DND-41 (cell line): ENCODE results near the gene EML1.

ENCODE experiments used
- ATAC-seq: fragments of 200-7000 bp; cut with Tn5 transposase; 3 replicates; pipeline ENCODE4 v1.9.1; 2021; ENCODE audit warnings: low read depth; ENCODE audit not compliant: insufficient read depth
- DNase-seq: peaks from one replicate; pipeline ENCODE4 v3.0.0-alpha.2; 2020
- H2AFZ ChIP-seq: 2 replicates; pipeline ENCODE4 v1.6.0; 2012; ENCODE audit warnings: low read depth, low read length
- H3K27ac ChIP-seq: 2 replicates; pipeline ENCODE4 v1.5.1; 2012; ENCODE audit warnings: low read length, inconsistent platforms
- H3K27me3 ChIP-seq: fragments of 200-600 bp; sonication (generic); 2 replicates; pipeline ENCODE4 v1.6.0; 2012; ENCODE audit warnings: low read length, mild to moderate bottlenecking, inconsistent platforms; ENCODE audit not compliant: insufficient read depth, poor library complexity
- H3K36me3 ChIP-seq: 2 replicates; pipeline ENCODE4 v1.5.1; 2012; ENCODE audit warnings: low read length, inconsistent platforms; ENCODE audit not compliant: insufficient read depth
- H3K4me1 ChIP-seq: 2 replicates; pipeline ENCODE4 v1.5.1; 2012; ENCODE audit warnings: mild to moderate bottlenecking, low read length; ENCODE audit not compliant: insufficient read depth
- H3K4me2 ChIP-seq: 2 replicates; pipeline ENCODE4 v1.6.0; 2012; ENCODE audit warnings: mild to moderate bottlenecking, moderate library complexity, low read length, inconsistent platforms; ENCODE audit not compliant: insufficient read depth
- H3K4me3 ChIP-seq, 2 experiments: fragments of 200-600 bp in 1 of 2; shearing (Covaris generic) in 1 of 2; 2 replicates each; pipeline ENCODE4 v1.5.1; 2012 to 2016; ENCODE audit warnings: inconsistent platforms in 2 of 2, low read length in 2 of 2, mild to moderate bottlenecking in 2 of 2, low read depth in 1 of 2, moderate library complexity in 1 of 2
- H3K79me2 ChIP-seq: 2 replicates; pipeline ENCODE4 v1.6.0; 2012; ENCODE audit warnings: low read length, inconsistent platforms; ENCODE audit not compliant: insufficient read depth
- H3K9ac ChIP-seq: 2 replicates; pipeline ENCODE4 v1.6.0; 2012; ENCODE audit warnings: low read depth, mild to moderate bottlenecking, inconsistent platforms, low read length, moderate library complexity
- H3K9me3 ChIP-seq: 2 replicates; pipeline ENCODE4 v1.5.1; 2012; ENCODE audit warnings: low read length, moderate library complexity, mild to moderate bottlenecking, inconsistent platforms; ENCODE audit not compliant: insufficient read depth, severe bottlenecking
- H4K20me1 ChIP-seq: 2 replicates; pipeline ENCODE4 v1.6.0; 2012; ENCODE audit warnings: low read length; ENCODE audit not compliant: insufficient read depth
- EZH2 ChIP-seq: IDR thresholded peaks from 3 replicates; pipeline ENCODE4 v1.6.1; 2012; ENCODE audit warnings: borderline replicate concordance, low read depth, mild to moderate bottlenecking, moderate library complexity, low read length, inconsistent platforms; ENCODE audit not compliant: severe bottlenecking
- TF ChIP-seq, protein P1 (sequence below): IDR thresholded peaks from 2 replicates; pipeline ENCODE4 v1.5.1; 2012; ENCODE audit warnings: borderline replicate concordance, low read length, moderate library complexity, mild to moderate bottlenecking; ENCODE audit not compliant: poor library complexity, severe bottlenecking; ENCODE audit errors: extremely low read depth

The EML1 gene

DNA sequence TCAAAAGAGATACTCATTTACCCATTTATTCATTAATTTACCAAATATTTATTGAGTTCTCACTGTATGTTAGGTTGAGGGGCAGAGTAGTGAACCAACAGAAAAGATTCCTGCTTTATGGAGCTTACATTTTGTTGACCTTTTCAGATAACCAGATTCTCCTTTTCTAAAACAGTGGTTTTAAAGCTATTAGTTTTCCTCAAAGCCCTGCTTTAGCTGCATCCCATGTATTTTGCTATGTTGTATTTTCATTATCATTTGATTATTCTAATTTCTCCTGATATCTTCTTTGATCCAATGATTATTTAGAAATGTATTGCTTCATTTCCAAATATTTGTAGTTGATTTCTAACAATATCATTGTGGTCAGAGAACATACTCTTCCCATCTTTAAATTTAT lies 53.6 kb downstream of the EML1 start:
- ATAC-seq = no peak
- no peak overlapping the region for H3K4me2 ChIP-seq
- no peak overlapping the region for H3K4me3 ChIP-seq
- H2AFZ ChIP-seq = no peak overlapping the region
- DNase-seq = no peak
- no peak for TF ChIP-seq EZH2
- TF ChIP-seq, protein P1, sequence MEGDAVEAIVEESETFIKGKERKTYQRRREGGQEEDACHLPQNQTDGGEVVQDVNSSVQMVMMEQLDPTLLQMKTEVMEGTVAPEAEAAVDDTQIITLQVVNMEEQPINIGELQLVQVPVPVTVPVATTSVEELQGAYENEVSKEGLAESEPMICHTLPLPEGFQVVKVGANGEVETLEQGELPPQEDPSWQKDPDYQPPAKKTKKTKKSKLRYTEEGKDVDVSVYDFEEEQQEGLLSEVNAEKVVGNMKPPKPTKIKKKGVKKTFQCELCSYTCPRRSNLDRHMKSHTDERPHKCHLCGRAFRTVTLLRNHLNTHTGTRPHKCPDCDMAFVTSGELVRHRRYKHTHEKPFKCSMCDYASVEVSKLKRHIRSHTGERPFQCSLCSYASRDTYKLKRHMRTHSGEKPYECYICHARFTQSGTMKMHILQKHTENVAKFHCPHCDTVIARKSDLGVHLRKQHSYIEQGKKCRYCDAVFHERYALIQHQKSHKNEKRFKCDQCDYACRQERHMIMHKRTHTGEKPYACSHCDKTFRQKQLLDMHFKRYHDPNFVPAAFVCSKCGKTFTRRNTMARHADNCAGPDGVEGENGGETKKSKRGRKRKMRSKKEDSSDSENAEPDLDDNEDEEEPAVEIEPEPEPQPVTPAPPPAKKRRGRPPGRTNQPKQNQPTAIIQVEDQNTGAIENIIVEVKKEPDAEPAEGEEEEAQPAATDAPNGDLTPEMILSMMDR = no peak
- no peaks in the 10 kb centered on the region for H4K20me1 ChIP-seq
- H3K4me1 ChIP-seq = no peaks in the 10 kb centered on the region
- H3K9me3 ChIP-seq = no peaks in the 10 kb centered on the region
- no peaks in the 10 kb centered on the region for H3K79me2 ChIP-seq
- H3K27ac ChIP-seq = no peak overlapping the region
- H3K36me3 ChIP-seq = no peaks in the 10 kb centered on the region
- peaks cover 19% of the 10 kb centered on the region for H3K27me3 ChIP-seq
- no peak overlapping the region for H3K9ac ChIP-seq

DNA sequence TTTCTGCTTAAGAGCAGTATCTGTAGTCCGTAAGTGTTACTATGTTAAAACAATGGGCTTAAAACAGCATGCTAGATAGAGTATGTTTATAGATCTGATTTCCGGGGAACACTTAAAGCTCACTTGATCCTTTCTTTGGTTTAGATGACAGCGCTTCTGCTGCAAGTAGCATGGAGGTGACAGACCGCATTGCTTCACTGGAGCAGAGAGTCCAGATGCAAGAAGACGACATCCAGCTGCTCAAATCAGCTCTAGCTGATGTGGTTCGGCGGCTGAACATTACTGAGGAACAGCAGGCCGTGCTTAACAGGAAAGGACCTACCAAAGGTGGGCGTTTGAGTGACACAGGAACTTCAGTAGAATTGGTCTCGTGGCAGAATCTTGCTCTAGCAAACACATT lies 57.5 kb downstream of the EML1 start:
- no peaks in the 10 kb centered on the region for H4K20me1 ChIP-seq
- no peaks in the 10 kb centered on the region for H3K79me2 ChIP-seq
- H3K9me3 ChIP-seq = no peaks in the 10 kb centered on the region
- H3K27ac ChIP-seq = no peak overlapping the region
- H3K36me3 ChIP-seq = no peaks in the 10 kb centered on the region
- H2AFZ ChIP-seq = no peak overlapping the region
- H3K4me1 ChIP-seq = no peaks in the 10 kb centered on the region
- no peak overlapping the region for H3K4me3 ChIP-seq
- no peak for ATAC-seq
- DNase-seq = no peak
- no peak overlapping the region for H3K9ac ChIP-seq
- H3K4me2 ChIP-seq = no peak overlapping the region
- TF ChIP-seq, protein P1 = no peak
- TF ChIP-seq EZH2 = no peak
- peaks cover 11% of the 10 kb centered on the region for H3K27me3 ChIP-seq

DNA sequence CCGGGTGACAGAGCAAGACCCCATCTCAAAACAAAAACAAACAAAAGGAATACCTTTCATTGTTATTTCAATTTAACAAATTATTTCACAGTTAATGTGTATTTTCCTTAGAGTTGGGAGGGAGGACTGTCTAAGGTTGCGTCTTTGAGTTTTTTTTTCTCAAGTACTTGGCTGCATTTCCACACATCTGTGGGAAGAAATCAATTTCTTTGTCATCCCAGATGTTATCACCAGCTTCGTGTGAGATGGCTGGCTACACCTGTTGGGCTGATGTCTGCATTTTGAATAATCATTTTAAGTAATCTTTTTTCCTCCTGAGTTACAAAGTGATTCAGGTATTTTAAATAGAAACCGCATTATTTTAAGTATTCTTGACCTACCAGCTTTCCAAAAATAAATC lies 59.4 kb downstream of the EML1 start:
- ATAC-seq (no peak), DNase-seq (no peak)
- Histone ChIP-seq H3K4me2 (no peak overlapping the region), H3K27me3 (peaks cover 21% of the 10 kb centered on the region), H4K20me1 (no peaks in the 10 kb centered on the region), H3K27ac (no peak overlapping the region), H3K4me3 (no peak overlapping the region), H2AFZ (no peak overlapping the region), H3K4me1 (no peaks in the 10 kb centered on the region), H3K79me2 (no peaks in the 10 kb centered on the region), H3K9ac (no peak overlapping the region), H3K9me3 (no peaks in the 10 kb centered on the region), H3K36me3 (no peaks in the 10 kb centered on the region)
- TF ChIP-seq, protein P1 = no peak
- no peak for TF ChIP-seq EZH2

DNA sequence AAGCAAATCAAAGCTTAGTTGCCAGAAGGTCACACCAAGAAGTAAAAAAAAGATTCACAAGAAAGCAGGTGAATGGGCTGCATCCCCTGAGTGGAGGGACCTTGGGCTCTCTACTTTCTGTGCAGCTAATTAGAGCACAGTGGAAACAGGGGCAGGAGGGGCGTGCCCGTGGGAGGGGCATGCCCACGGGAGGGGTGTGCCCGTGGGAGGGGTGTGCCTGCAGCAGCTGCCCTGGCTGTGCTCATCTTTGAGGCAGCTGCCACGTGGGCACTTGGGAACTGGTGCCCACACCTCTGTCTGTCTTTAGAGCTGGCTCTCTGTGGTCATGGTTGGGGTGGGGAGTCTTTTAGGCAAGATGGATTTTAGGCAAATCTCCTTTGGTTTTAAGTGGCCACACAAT lies 60.0 kb downstream of the EML1 start:
- H3K9ac ChIP-seq = no peak overlapping the region
- peaks cover 21% of the 10 kb centered on the region for H3K27me3 ChIP-seq
- H2AFZ ChIP-seq = no peak overlapping the region
- H3K79me2 ChIP-seq = no peaks in the 10 kb centered on the region
- no peak overlapping the region for H3K4me3 ChIP-seq
- H3K27ac ChIP-seq = no peak overlapping the region
- ATAC-seq = no peak; the same call in 2 of the 3 replicates
- no peaks in the 10 kb centered on the region for H4K20me1 ChIP-seq
- no peak overlapping the region for H3K4me2 ChIP-seq
- no peaks in the 10 kb centered on the region for H3K36me3 ChIP-seq
- TF ChIP-seq, protein P1 = no peak
- TF ChIP-seq EZH2 = no peak
- no peaks in the 10 kb centered on the region for H3K9me3 ChIP-seq
- no peaks in the 10 kb centered on the region for H3K4me1 ChIP-seq
- DNase-seq = peak; percentile 24
